ENCODE data around the gene CUL2. TPM values are rescaled to one million over a fixed set of nuclear protein-coding genes. Genes with fewer than 3 reads are reported as not detected.
"Not testable (repeated sequence)": the region's sequence is repeated elsewhere in the genome, so short reads cannot be mapped to it uniquely, and the experiment has no call there.

CUL2 gene
- total RNA-seq, 4 donors from 2014 or later: 12.7 to 21.2 (median 19.5) TPM

DNA sequence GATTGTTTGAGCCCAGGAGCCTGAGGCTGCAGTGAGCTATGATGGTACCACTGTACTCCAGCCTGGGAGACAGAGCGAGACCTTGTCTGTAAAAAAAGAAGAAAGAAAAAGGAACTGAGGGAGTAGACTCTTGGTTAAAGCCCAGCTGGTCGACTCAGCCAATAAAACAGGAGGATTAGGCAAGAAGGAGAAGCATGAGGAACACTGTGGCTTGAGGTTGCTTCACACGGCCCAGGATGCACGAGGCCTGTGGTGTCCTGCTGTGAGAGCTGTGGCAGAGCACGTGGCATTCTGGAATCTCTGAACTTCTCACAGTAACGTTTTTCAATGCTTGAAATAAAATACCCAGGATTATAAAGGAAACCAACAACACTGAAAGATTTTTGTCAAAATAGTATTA, 93.3 kb downstream of the CUL2 start:
- peaks cover 0 to 22% (median 2%) of the 10 kb centered on the region in 3 donors for H3K4me1 ChIP-seq
- no peak for TF ChIP-seq POLR2A (IDR thresholded peaks at IDR 0.05)
- TF ChIP-seq, protein P1, sequence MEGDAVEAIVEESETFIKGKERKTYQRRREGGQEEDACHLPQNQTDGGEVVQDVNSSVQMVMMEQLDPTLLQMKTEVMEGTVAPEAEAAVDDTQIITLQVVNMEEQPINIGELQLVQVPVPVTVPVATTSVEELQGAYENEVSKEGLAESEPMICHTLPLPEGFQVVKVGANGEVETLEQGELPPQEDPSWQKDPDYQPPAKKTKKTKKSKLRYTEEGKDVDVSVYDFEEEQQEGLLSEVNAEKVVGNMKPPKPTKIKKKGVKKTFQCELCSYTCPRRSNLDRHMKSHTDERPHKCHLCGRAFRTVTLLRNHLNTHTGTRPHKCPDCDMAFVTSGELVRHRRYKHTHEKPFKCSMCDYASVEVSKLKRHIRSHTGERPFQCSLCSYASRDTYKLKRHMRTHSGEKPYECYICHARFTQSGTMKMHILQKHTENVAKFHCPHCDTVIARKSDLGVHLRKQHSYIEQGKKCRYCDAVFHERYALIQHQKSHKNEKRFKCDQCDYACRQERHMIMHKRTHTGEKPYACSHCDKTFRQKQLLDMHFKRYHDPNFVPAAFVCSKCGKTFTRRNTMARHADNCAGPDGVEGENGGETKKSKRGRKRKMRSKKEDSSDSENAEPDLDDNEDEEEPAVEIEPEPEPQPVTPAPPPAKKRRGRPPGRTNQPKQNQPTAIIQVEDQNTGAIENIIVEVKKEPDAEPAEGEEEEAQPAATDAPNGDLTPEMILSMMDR (IDR thresholded peaks at IDR 0.05): no peak
- peaks cover 0 to 4% (median 0%) of the 10 kb centered on the region in 3 donors for H3K36me3 ChIP-seq
- H3K4me3 ChIP-seq: no peak overlapping the region
- H3K27ac ChIP-seq: no peak overlapping the region
- H3K9me3 ChIP-seq: no peaks in the 10 kb centered on the region
- no peak for DNase-seq
- WGBS, 2 donors: 60 to 67% methylated on average over 6 of the region's 6 CpGs
- intact Hi-C loops (cut with DNase I): no loop called here
- no peaks in the 10 kb centered on the region for H3K27me3 ChIP-seq

DNA sequence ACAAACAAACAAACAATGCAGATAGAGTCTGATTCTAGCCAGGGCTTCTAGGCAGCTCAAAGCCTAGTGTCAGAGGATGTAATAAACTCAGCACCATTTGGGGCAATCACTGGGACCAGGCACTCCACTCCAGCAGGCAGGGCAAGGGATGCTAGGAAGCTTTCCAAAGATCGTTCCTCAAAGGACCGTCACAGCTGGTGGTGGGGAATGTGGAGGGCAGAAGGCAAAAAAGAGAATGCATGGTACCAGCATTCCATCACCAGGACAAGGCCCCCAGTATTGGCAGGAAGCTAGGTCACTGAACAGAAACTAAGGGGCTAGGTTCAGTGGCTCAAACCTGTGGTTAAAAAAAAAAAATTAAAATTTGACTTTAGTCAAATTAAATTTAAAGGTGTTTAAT, 94.2 kb downstream of the CUL2 start:
- TF ChIP-seq, protein P1 (IDR thresholded peaks at IDR 0.05): no peak
- TF ChIP-seq POLR2A (IDR thresholded peaks at IDR 0.05): no peak
- WGBS, 2 donors: 67 to 88% methylated on average over 2 of the region's 2 CpGs
- DNase-seq: no peak
- H3K9me3 ChIP-seq: no peaks in the 10 kb centered on the region
- H3K27ac ChIP-seq: no peak overlapping the region
- peaks cover 0 to 25% (median 2%) of the 10 kb centered on the region in 3 donors for H3K4me1 ChIP-seq
- no peaks in the 10 kb centered on the region for H3K27me3 ChIP-seq
- intact Hi-C loops (cut with DNase I): no loop called here
- no peak overlapping the region for H3K4me3 ChIP-seq
- peaks cover 0 to under 1% (median 0%) of the 10 kb centered on the region in 3 donors for H3K36me3 ChIP-seq

DNA sequence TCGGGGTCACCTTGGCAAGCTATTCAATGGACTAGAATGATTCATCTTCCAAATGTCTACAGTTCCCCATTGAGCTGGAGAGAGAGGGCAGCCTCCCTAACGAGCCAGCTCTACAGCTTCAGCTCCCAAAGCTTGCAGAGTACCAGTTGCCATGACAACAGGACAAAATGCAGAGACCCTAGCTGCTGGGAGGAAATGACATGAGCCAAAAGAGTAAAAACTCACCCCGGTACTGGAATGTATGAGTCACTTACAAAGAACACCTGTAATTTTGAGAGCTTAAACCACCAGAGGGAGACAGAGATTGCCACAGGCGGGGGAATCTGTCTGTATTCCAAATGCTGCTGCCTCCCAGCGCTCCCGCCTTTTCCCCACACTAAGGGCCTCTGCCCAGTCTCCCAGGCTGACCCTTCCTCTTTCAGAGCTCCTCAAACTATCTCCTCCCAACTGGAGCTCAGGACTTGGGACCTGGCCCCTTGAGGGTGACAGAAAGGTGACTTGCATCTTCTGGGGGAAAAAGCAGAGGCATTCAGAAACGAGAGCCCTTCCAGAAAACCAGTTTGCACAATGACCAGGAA, 95.5 kb downstream of the CUL2 start:
- no peaks in the 10 kb centered on the region for H3K9me3 ChIP-seq
- H3K27ac ChIP-seq: peak overlapping the region in 1 of 4 donors; percentile 1
- WGBS, 2 donors: 2 to 8% methylated on average over 6 of the region's 7 CpGs
- H3K4me1 ChIP-seq: peaks cover 0 to 32% (median 2%) of the 10 kb centered on the region in 3 donors
- H3K4me3 ChIP-seq: no peak overlapping the region
- intact Hi-C loops (cut with DNase I): no loop called here
- H3K27me3 ChIP-seq: no peaks in the 10 kb centered on the region
- DNase-seq: no peak
- TF ChIP-seq, protein P1 (IDR thresholded peaks at IDR 0.05): peak in 5 of 6 experiments; percentile 56 to 82 (median 69)
- no peak for TF ChIP-seq POLR2A (IDR thresholded peaks at IDR 0.05)
- no peaks in the 10 kb centered on the region for H3K36me3 ChIP-seq

DNA sequence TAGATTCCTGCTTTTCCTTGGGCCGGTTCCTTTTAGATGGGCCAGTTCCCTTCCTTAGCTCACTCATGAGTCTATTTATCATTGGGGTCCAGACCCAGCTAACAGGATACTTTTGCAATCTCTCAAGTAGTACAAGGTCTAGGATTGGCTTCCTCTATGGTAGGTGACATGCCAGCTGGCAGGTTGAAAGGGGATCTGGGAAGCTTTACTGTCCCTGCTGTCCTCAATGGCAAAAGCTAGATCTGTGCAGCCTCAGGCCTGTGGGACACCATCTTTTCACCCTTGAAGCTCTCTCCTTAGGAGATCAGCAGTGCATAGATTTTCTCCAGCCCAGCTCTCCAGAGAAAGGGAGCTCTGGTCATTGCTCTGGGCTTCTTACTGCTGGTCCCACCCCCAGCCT, 96.4 kb downstream of the CUL2 start:
- H3K27ac ChIP-seq: peak overlapping the region in 1 of 4 donors; percentile 1
- no peak overlapping the region for H3K4me3 ChIP-seq
- TF ChIP-seq POLR2A (IDR thresholded peaks at IDR 0.05): no peak
- TF ChIP-seq, protein P1 (IDR thresholded peaks at IDR 0.05): no peak
- intact Hi-C loops (cut with DNase I): no loop called here
- no peak for DNase-seq
- no peaks in the 10 kb centered on the region for H3K36me3 ChIP-seq
- no peaks in the 10 kb centered on the region for H3K27me3 ChIP-seq
- no peaks in the 10 kb centered on the region for H3K9me3 ChIP-seq
- 83 to 93% methylated on average over 1 of the region's 1 CpG for WGBS, 2 donors
- peaks cover 2 to 39% (median 6%) of the 10 kb centered on the region in 3 donors for H3K4me1 ChIP-seq

DNA sequence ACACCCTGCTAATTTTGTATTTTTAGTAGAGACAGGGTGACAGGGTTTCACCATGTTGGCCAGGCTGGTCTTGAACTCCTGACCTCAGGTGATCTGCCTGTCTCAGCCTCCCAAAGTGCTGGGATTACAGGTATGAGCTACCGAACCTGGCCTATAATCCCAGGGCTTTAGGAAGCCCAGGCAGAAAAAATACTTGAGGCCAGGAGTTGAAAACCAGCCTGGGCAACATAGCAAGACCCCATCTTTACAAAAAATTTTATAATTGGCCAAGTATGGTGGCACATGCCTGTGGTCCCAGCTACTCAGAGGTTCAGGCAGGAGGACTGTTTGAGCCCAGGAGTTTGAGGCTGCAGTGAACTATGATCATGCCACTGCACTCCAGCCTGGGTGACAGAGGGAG, 99.0 kb downstream of the CUL2 start:
- H3K9me3 ChIP-seq; H3K4me3 ChIP-seq; H3K27me3 ChIP-seq; intact Hi-C loops (cut with DNase I); H3K27ac ChIP-seq; DNase-seq; H3K36me3 ChIP-seq: not testable (repeated sequence)
- 17 to 60% methylated on average over 1 of the region's 1 CpG for WGBS, 2 donors
- H3K4me1 ChIP-seq: peaks cover 6 to 63% (median 6%) of the 10 kb centered on the region in 3 donors

Measured in esophagus squamous epithelium (tissue), 5 donors.